T-helper 2 cell treated with Interferon-gamma antibody and Interleukin-4, amounts not matched to agents 5 μg/mL and 100 μg/mL, for 36 hours (primary cell): ENCODE measurements around the gene CEP76.
A peak's percentile ranks its signal among the peaks of the same experiment; 100 is the strongest.

Source experiments
- DNase-seq: peaks from one replicate; pipeline ENCODE4 v3.0.0; 2021; ENCODE audit warnings: low spot score
- H3K27ac Mint-ChIP-seq: one replicate; pipeline ENCODE4 v1.8.0; 2021; ENCODE audit warnings: mild to moderate bottlenecking, mixed read lengths
- H3K27me3 Mint-ChIP-seq: one replicate; pipeline ENCODE4 v1.8.0; 2021; ENCODE audit warnings: low read depth, mixed read lengths
- H3K36me3 Mint-ChIP-seq: one replicate; pipeline ENCODE4 v1.8.0; 2021; ENCODE audit warnings: low read depth, mixed read lengths
- H3K4me1 Mint-ChIP-seq: one replicate; pipeline ENCODE4 v1.8.0; 2021; ENCODE audit warnings: low read depth, mixed read lengths
- H3K4me3 Mint-ChIP-seq: one replicate; pipeline ENCODE4 v1.8.0; 2022; ENCODE audit warnings: mild to moderate bottlenecking, moderate library complexity, mixed read lengths
- H3K9me3 Mint-ChIP-seq: one replicate; pipeline ENCODE4 v1.8.0; 2021; ENCODE audit warnings: mixed read lengths

CEP76 gene, protein sequence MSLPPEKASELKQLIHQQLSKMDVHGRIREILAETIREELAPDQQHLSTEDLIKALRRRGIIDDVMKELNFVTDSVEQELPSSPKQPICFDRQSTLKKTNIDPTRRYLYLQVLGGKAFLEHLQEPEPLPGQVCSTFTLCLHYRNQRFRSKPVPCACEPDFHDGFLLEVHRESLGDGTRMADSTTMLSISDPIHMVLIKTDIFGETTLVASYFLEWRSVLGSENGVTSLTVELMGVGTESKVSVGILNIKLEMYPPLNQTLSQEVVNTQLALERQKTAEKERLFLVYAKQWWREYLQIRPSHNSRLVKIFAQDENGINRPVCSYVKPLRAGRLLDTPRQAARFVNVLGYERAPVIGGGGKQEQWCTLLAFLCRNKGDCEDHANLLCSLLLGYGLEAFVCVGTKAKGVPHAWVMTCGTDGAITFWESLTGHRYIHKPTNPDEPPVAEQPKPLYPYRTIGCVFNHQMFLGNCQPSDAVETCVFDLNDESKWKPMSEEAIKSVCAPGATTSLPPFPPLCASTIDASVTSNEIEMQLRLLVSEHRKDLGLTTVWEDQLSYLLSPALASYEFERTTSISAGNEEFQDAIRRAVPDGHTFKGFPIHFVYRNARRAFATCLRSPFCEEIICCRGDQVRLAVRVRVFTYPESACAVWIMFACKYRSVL

DNA sequence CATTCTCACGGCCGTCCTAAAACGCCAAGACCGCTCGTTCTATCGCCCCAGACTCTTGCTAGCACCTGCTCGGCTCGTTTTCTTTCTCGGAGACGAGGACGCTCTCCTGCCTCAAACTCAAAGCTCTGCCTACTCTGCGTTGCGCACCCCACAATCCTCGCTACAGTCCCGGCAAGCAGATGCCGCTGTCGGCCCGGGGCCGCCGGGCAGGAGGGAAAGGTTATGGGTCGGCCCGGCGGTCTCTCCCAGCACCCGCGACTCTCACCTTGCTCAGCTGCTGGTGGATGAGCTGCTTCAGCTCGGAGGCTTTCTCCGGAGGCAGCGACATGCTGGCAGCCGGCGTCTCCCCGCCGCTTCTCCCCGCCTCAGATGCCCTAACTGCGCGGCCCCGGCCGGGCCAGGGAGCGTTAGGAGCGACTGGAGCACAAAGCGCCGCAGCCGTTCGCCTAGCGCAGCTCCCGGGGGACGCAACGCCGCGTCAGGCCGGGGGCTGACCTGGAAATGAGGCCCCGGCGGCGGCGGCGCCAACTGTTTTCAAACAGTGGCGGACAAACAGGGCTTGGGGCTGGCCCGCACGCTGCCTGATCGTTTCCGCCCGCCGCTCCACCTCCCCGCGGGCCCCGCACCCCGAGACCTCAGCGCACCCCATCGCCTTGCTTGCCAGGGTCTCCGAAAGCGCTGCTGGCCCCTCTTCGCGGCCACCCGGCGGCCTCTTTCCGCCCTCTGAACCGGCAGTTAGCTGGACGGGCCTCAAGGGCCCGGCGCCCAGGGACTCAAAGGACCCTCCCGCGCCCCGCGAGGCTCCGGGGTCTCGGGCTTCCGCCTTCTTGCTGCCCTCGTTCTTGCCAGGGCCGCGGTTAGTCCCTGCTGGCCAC is at the start of gene CEP76, which contains the start of gene PSMG2:
Gene CEP76, minus strand, starts transcription at position 503 of the 875 bp plus-strand sequence. Its CDS starts 175 bp downstream, at position 328.
Gene PSMG2, plus strand, starts transcription at position 822 of the 875 bp plus-strand sequence. CDS start 66 bp downstream, outside the sequence.
- H3K27ac Mint-ChIP-seq, result peak within 1 kb of the TSS; percentile 92
- H3K36me3 Mint-ChIP-seq, result peaks cover 44% of the 10 kb centered on the region
- peak within 1 kb of the TSS; percentile 90 for H3K4me3 Mint-ChIP-seq
- no peaks in the 10 kb centered on the region for H3K9me3 Mint-ChIP-seq
- peak; percentile 84 for DNase-seq
- H3K27me3 Mint-ChIP-seq, result no peaks in the 10 kb centered on the region
- peaks cover 34% of the 10 kb centered on the region for H3K4me1 Mint-ChIP-seq

DNA sequence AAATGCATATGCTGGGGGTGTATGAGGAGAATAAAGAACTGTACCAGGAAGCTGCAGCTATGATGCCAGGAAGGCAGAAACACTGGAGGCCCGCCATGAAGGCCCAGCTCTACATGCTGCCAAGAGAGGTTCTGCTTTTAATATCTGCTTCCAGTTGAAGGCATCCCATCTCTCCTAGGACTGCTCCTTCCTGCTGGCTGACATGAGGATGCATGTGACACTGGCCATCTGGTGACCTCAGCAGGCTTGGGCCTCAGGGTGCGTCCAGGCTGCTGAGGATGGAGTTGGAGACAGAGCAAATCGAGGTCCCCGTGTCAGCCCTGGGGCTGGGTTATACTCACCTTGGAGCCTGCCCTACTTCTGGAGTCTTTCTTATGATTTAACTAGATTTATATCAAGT is 49.4 kb upstream of the CEP76 start:
- no peak for DNase-seq
- Mint-ChIP-seq H3K4me3 (no peak overlapping the region), H3K27ac (no peak overlapping the region), H3K27me3 (peaks cover 2% of the 10 kb centered on the region), H3K36me3 (peaks cover 5% of the 10 kb centered on the region), H3K4me1 (peaks cover 16% of the 10 kb centered on the region), H3K9me3 (no peaks in the 10 kb centered on the region)

DNA sequence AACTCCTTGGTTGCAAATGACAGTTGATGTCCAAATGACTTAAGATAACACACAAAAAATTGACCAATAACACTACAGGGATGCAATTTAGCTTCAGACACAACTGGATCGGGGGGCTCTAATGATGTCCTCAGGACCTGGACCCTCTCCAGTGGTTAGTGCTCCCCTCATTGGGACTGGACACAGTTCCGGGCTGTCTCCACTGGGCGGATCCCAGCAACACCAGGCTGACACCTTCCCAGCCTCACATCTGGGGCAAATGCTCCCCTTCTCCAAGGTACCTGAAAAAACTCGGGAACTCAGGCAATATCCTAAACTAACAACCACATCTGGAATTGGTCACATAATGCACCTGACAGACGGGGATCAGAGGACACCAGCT is 49.0 kb upstream of the CEP76 start:
- Mint-ChIP-seq H3K27ac (no peak overlapping the region), H3K9me3 (no peaks in the 10 kb centered on the region), H3K36me3 (peaks cover 3% of the 10 kb centered on the region), H3K27me3 (peaks cover under 1% of the 10 kb centered on the region), H3K4me3 (no peak overlapping the region), H3K4me1 (peaks cover 16% of the 10 kb centered on the region)
- no peak for DNase-seq

DNA sequence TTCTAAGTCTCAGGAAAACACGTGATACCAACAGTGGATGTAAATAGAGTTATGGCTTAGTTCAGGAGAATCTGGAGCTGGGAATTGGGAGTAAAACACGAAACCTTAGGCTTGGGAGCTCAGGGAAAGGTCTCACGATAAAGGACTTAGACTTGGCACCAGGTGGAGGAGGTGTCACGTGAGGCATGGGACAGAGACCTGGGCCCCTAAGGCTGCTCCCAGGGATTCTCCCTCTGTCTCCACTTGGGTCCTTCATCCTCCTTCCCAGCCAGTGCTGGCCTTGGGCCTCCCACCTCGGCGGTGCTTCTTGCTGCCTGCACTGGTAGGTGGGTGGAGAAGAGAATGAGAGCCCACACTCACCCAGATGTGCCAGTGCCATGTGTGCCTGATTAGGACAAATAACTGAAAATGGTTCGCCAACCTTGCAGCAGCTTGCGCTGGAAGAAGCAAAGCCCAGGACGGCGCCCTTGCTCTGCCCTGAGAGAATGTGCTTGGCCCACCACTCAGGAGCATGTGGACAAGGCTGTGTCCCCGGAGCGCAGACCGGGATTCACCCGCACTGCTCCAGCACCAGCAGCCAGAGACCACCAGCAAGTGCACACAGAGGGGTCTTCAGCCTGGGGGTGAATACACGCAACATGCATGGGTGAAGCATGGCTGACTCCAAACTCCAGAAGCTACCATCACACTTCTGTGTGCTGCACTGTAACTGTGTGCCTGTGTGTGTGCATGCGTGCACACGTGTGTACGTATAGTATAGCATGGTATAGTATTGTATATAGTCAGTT is 48.4 kb upstream of the CEP76 start:
- Mint-ChIP-seq H3K27me3 (no peaks in the 10 kb centered on the region), H3K4me3 (no peak overlapping the region), H3K9me3 (no peaks in the 10 kb centered on the region), H3K4me1 (peaks cover 16% of the 10 kb centered on the region), H3K36me3 (peaks cover 2% of the 10 kb centered on the region), H3K27ac (peak overlapping the region; percentile 49)
- DNase-seq, result no peak

DNA sequence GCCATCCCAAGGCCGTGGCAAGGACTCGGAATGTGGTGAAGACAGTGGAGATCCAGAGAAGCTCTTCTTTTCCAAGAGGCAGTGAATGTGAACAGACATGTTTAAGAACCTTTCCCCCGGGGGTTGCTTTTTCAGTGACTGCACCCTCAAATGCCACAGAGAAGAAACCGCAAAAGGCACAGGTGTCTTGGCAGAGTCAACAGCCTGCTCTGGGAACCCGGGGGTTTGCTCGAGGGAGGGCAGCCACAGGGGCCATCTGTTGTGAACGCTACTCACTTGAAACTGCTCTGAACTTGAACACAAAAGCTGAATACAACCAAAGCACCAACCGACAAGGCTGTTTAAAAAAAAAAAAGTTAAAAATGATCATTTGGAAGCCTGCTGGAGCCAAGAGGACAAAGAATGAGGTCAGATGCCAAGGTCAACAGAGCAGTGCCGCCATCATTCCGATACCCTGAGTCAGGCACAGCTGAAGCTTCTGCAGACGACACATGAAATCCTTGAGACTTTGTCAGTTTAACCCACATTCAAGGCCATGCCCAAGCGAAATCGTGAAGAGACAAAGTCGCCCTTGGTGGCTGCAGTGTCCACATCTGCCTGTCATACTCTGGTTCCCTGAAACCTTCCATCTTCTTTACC is 47.7 kb upstream of the CEP76 start:
- peak overlapping the region; percentile 55 for H3K27ac Mint-ChIP-seq
- DNase-seq, result peak; percentile 24
- H3K27me3 Mint-ChIP-seq, result no peaks in the 10 kb centered on the region
- H3K9me3 Mint-ChIP-seq, result no peaks in the 10 kb centered on the region
- peak overlapping the region; percentile 48 for H3K4me3 Mint-ChIP-seq
- peaks cover 16% of the 10 kb centered on the region for H3K4me1 Mint-ChIP-seq
- peaks cover 2% of the 10 kb centered on the region for H3K36me3 Mint-ChIP-seq

DNA sequence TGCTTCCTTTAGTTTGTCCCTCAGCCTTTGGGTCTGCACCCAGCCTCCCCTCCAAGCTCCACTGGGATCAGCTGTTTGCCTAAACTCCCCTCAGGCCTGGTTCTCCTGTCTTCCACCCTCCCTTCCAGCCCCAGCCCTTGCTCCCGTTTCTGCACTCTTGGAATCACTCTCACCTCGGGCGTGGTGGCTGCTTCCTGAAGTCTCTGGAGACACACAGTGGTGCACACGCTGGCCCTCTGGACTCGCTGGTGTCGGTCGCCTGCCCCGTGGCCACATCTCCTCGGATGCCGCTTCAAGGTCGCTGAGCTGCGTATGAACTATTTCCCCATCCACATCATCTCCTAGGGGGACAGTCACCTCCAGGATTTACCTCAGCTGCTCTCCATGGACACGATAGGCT is 46.6 kb upstream of the CEP76 start:
- Mint-ChIP-seq H3K4me3 (no peak overlapping the region), H3K27ac (peak overlapping the region; percentile 55), H3K27me3 (no peaks in the 10 kb centered on the region), H3K9me3 (no peaks in the 10 kb centered on the region), H3K4me1 (peaks cover 16% of the 10 kb centered on the region), H3K36me3 (no peaks in the 10 kb centered on the region)
- no peak for DNase-seq

DNA sequence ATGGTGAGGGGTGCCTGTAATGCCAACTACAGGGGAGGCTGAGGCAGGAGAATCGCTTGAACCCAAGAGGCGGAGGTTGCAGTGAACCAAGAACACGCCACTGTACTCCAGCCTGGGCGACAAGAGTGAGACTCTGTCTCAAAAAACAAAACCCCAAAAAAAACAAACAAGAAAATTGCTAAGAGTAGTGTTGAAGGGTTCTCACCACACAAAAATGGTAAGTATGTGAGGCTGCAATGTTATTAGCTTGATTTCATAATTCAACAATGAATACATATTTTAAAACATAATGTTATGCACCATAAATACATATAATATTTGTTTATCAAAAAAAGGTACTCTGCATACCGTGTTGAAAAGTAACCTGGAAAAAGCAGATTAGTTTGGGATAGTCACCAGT is 46.1 kb upstream of the CEP76 start:
- H3K27ac Mint-ChIP-seq, result no peak overlapping the region
- H3K36me3 Mint-ChIP-seq, result no peaks in the 10 kb centered on the region
- no peaks in the 10 kb centered on the region for H3K27me3 Mint-ChIP-seq
- peaks cover 16% of the 10 kb centered on the region for H3K4me1 Mint-ChIP-seq
- DNase-seq, result no peak
- H3K9me3 Mint-ChIP-seq, result no peaks in the 10 kb centered on the region
- no peak overlapping the region for H3K4me3 Mint-ChIP-seq

DNA sequence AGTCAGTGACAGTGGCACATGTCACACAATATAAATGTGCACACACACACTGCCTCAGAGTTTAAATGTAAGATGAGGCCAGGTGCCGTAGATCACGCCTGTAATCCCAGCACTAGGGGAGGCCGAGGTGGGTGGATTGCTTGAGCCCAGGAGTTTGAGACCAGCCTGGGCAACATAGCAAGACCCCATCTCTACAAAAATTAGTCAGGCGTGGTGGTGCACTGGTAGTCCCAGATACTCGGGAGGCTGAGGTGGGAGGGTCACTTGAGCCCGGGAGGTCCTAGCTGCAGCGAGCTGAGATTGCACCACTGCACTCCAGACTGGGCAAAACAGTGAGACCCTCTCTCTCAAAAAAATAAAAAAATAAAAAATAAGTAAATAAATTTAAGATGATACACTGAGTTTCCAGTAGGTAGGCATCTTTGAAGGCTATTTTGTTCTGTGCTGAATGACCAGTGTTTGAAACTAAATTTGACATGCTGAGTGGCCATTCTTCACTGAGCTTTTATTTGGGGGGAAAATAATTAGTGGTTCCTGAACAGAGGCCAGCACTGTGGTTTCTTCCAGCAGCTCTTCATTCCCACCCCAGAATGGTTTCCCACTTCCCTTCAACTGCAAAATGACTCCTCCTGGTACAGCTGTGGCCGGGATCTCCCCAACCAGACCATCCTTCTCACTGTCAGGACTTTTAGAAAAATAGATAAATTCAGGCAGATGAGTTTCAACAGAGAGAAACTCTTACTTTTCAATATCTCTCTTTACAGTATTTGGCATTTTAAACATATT is 45.2 kb upstream of the CEP76 start:
- no peak overlapping the region for H3K4me3 Mint-ChIP-seq
- no peak overlapping the region for H3K27ac Mint-ChIP-seq
- no peak for DNase-seq
- no peaks in the 10 kb centered on the region for H3K27me3 Mint-ChIP-seq
- H3K36me3 Mint-ChIP-seq, result no peaks in the 10 kb centered on the region
- no peaks in the 10 kb centered on the region for H3K9me3 Mint-ChIP-seq
- peaks cover 16% of the 10 kb centered on the region for H3K4me1 Mint-ChIP-seq

DNA sequence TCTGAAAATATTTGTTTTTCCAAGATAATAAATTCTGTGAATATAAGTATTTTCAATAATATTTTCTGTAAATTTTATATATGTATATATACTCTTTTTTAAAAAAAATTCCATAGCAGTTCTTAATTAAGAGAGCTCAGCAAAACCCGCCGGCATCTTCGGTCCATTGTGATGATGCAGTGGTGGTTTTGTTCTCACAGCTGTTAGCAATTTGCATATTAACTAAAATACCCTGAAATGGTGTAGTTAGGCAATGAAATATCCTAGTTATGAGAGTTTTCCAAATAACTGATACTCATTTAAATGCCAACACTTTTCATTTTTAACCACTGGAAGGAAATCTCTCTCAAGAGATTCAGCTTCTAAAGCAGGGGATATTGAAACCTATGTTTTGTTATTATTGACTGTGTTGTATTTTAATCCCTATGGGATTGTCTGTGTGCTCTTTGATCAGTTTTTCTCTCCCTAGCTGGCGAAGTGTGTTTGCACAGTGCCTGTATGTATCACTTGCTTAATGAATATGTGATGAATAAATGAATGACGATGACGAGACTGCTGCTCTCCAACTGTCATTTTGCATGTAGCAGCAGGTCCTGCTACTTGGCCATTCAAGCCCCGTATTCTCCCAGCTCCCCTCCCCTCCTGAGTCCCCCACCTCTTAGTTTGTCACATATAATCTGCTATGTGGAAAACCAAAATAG is 42.7 kb upstream of the CEP76 start:
- Mint-ChIP-seq H3K27me3 (no peaks in the 10 kb centered on the region), H3K4me1 (peaks cover 16% of the 10 kb centered on the region), H3K9me3 (no peaks in the 10 kb centered on the region), H3K4me3 (no peak overlapping the region), H3K36me3 (no peaks in the 10 kb centered on the region), H3K27ac (no peak overlapping the region)
- DNase-seq, result no peak

DNA sequence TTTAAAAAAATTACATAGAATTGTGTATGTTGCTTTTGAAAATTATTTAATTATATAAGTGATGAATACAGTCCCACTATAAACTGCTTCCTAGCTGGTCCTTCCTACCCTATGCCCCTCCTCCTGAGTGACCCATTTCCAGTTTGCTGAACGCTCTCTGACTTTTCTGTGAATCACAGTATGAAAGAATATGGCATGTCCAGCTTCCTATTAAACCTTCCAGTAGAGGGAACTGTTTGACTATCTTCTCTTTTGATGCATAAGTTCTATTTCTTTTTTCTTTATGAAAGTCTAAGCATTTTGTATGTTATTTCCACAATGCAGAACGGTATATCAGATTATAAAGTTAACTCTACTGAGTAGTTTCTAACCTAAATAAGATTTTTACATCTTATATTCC is 41.6 kb upstream of the CEP76 start:
- no peak overlapping the region for H3K27ac Mint-ChIP-seq

DNA sequence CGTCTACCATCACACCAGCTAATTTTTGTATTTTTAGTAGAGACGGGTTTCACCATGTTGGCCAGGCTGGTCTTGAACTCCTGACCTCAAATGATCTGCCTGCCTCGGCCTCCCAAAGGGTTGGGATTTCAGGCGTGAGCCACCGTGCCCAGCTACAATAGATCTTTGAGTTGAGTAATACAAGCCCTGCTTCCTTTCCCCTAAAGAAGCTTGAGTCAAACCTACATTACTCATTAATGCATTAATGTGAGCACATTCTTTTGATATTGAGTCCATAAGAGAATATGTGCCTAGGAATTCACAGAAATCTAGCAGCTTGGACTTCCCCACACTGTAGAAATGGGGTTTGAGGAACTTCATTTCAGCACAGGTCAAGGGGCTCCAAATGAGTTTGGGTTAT is 39.9 kb upstream of the CEP76 start:
- Mint-ChIP-seq H3K27me3 (no peaks in the 10 kb centered on the region), H3K9me3 (no peaks in the 10 kb centered on the region), H3K4me3 (no peak overlapping the region), H3K27ac (no peak overlapping the region), H3K4me1 (peaks cover 6% of the 10 kb centered on the region), H3K36me3 (no peaks in the 10 kb centered on the region)
- no peak for DNase-seq

More for the DNA sequence above, 41.6 kb upstream of the CEP76 start:
- Mint-ChIP-seq H3K36me3 (no peaks in the 10 kb centered on the region), H3K4me3 (no peak overlapping the region), H3K27me3 (no peaks in the 10 kb centered on the region), H3K9me3 (no peaks in the 10 kb centered on the region), H3K4me1 (peaks cover 6% of the 10 kb centered on the region)
- no peak for DNase-seq

DNA sequence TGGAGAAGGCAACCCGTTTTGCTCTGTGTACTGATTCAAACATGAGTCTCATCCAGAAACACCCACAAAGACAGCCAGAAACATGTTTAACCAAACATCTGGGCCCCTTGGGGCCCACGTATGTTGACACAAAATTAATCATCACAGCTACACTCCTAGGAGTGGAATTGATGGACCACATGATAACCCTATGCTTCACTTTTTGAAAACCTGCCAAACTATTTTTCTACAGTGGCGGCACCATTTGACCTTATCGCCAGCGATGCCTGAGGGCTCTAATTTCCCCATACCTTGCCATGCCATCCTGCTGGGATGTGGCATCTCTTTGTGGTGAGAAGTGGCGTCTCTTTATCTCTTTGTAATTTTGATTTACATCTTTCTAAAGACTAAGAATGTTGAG is 38.8 kb upstream of the CEP76 start:
- Mint-ChIP-seq H3K27ac (no peak overlapping the region), H3K4me3 (no peak overlapping the region), H3K36me3 (no peaks in the 10 kb centered on the region), H3K4me1 (peaks cover 6% of the 10 kb centered on the region), H3K9me3 (no peaks in the 10 kb centered on the region), H3K27me3 (no peaks in the 10 kb centered on the region)
- peak; percentile 45 for DNase-seq
